GM10248 (cell line): ENCODE data around the gene TUBA1C.
"Not testable (repeated sequence)": the region's sequence is repeated elsewhere in the genome, so short reads cannot be mapped to it uniquely, and the experiment has no call there.

ENCODE experiments used
- CTCF ChIA-PET: fragments of 300-600 bp; sonication (Branson Sonifier 250); formaldehyde crosslinking; extraction: SDS; loops from one replicate; lab custom pipeline; 2021; ENCODE audit warnings: antibody characterized with exemption; lab: Yijun Ruan, JAX
- POLR2A ChIA-PET: fragments of 350-650 bp; sonication (Branson Sonifier 250); formaldehyde crosslinking; extraction: SDS; loops from one replicate; lab custom pipeline; 2020; ENCODE audit warnings: antibody characterized with exemption; lab: Yijun Ruan, JAX
- DNase-seq: peaks from one replicate; pipeline ENCODE4 v3.0.0; 2012; ENCODE audit errors: extremely low spot score
- CTCF ChIP-seq: IDR thresholded peaks from 2 replicates; pipeline ENCODE4 v1.5.1; 2012; ENCODE audit warnings: mild to moderate bottlenecking, low read depth; ENCODE audit errors: extremely low read depth, missing control alignments, control extremely low read depth

Gene TUBA1C

DNA sequence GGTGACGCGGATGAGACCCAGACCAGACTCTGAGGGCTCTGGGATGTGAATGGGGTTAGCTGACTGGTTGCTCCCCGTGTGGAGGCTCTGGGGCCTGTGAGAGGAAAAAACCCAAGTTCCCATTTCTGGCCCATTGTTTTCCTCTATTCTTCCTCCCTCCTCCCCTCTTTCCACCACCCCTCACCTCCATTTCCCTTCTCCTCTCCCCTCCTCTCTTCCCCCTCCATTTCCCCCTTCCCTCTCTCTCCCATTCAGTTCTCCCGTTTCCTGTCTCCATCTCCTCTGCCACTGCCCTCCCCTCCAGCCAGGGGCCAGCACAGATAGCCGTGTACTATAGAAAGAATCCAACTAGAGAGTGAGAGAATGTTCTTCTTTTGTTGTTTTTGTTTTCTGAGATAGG is 17.4 kb downstream of the TUBA1C start:
- no peak for DNase-seq
- no peak for TF ChIP-seq CTCF
- ChIA-PET CTCF (interaction anchor here (1.0 to 1.7 kb wide), 2 partner anchors 13 to 231 kb away, joined by 4 to 7 read pairs; partner anchors contain the start of gene PRPH), POLR2A (no interaction called here)

DNA sequence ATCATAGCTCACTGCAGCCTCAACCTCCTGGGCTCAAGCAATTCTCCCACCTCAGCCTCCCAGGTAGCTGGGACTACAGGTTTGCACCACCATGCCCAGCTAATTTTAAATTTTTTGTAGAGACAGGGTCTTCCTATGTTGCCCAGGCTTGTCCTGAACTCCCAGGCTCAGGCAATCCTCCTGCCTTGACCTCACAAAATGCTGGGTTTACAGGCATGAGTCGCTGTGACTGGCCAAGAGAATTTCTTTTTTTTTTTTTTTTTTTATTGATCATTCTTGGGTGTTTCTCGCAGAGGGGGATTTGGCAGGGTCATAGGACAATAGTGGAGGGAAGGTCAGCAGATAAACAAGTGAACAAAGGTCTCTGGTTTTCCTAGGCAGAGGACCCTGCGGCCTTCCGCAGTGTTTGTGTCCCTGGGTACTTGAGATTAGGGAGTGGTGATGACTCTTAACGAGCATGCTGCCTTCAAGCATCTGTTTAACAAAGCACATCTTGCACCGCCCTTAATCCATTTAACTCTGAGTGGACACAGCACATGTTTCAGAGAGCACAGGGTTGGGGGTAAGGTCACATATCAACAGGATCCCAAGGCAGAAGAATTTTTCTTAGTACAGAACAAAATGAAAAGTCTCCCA is 18.0 kb downstream of the TUBA1C start:
- POLR2A ChIA-PET, DNase-seq: not testable (repeated sequence)
- CTCF ChIA-PET: interaction anchor here (1.0 to 1.7 kb wide), 2 partner anchors 12 to 231 kb away, joined by 4 to 7 read pairs; partner anchors contain the start of gene PRPH

GRCh38 chr12:49283541-49284429 is 18.9 kb downstream of the TUBA1C start:
- TF ChIP-seq CTCF: no peak
- CTCF ChIA-PET: interaction anchor here (0.7 to 2.0 kb wide), 3 partner anchors 13 to 75 kb away, joined by 3 to 10 read pairs (median 10); no protein-coding TSS in a partner anchor
- POLR2A ChIA-PET: no interaction called here
- DNase-seq: no peak

DNA sequence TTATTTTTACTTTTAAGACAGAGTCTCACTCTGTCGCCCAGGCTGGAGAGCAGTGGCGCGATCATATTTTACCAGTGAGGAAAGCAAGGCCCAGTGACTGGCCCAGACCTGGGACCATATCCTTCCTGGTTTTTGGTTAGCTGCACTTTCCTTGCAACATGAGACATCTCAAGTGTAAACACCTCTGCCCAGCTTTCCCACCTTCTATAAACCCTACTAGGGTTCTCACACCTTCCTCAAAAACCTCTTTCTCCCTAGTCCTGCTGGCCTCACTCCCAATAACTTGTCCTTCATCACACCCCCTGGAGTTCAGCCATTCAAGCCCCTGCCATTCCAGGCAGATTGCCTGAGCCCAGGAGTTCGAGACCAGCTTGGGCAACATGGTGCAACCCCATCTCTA is 19.8 kb downstream of the TUBA1C start:
- TF ChIP-seq CTCF: no peak
- POLR2A ChIA-PET: no interaction called here
- CTCF ChIA-PET: interaction anchor here (1.0 to 13.3 kb wide), 4 partner anchors 12 to 74 kb away, joined by 5 to 239 read pairs (median 10); partner anchors contain the start of gene DNAJC22
- no peak for DNase-seq

DNA sequence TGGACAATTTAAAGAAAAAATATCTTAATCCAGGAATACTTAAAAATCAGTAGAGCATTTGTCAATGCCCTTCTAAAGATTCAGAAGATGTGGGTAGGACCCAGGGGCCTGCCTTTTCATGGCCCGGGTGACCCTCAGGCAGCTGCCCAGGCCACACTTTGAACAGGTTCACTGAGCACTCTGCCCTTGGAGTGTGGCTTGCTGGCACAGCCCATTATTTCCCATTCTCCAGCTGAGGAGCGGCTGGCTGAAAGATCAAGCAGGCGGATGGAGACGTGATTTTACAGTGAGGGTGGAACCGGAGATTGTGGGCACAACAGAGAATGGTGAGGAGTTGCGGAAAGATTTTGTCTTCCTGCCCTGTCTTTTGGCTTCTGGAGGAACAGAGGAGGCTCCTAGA is 23.0 kb downstream of the TUBA1C start:
- no peak for DNase-seq
- no peak for TF ChIP-seq CTCF
- CTCF ChIA-PET: interaction anchor here (0.8 to 15.7 kb wide), 21 partner anchors 8 to 360 kb away, joined by 3 to 239 read pairs (median 7); partner anchors contain the start of genes C1QL4, DNAJC22, SPATS2 and TUBA1C
- POLR2A ChIA-PET: interaction anchor here (0.6 kb wide), 1 partner anchor 216 kb away, joined by 11 read pairs; no protein-coding TSS in a partner anchor

DNA sequence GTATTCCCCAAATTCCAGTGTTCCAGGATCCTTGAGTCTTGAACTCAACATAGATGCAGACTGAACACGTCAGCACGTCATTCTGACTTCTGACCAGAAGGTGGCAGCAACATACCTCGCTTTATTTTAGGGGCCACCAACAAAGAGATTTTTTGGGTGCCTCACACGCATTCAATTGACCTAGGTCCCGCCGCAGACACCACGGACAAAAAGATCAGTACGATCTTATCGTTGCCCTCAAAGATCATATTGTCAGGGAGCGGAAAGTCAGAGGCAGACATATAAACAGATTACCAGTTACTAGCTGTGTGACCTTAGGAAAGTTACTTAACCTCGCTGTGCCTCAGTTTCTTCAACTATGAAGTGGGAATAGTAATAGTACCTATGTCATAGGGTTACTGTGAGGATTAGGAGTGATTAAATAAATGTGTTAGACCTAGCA is 23.6 kb downstream of the TUBA1C start:
- DNase-seq: peak; percentile 81
- POLR2A ChIA-PET: interaction anchor here (0.6 to 0.7 kb wide), 2 partner anchors 23 to 216 kb away, joined by 6 to 11 read pairs; no protein-coding TSS in a partner anchor
- CTCF ChIA-PET: interaction anchor here (0.7 to 15.7 kb wide), 41 partner anchors 9 to 360 kb away, joined by 3 to 239 read pairs (median 5); partner anchors contain the start of genes C1QL4, DHH, DNAJC22 and KCNH3
- TF ChIP-seq CTCF: peak; percentile 82
